ENCODE data around the gene MRPL14.
"Not testable (repeated sequence)": the region's sequence is repeated elsewhere in the genome, so short reads cannot be mapped to it uniquely, and the experiment has no call there.

Gene MRPL14

DNA sequence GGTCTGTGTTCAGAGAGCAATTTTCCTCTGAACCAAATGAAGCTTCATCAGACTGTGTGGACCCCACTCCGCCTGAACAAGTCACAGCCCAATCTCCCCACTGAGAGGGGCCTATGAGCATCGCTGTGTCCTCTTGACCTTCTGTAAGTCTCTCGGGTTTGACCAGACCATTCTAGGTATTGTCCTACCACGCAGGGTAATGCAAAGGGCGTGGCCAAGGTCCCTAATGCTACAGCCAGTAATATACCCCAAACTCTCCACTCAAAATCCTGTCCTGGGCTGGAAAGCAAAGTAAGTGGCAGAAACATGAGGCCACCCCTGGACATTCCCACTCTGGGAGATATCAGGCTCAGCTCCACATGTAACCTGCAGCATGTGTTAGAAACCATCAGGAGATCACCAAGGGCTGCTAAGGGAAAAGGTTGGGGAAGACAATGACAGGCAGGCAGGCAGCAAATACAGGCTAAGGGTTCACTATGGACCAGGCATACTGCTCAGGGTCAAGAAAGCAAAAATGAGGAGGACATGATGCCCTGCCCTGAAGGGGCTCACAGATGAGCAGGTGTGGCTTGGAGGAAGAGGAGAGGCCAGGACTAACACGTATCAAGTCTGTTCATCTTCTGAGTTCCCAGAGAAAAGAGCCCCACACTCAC lies 33.4 kb downstream of the MRPL14 start:
- Histone ChIP-seq H3K27me3 (ENCODE audit: low read depth, low read length) (no peaks in the 10 kb centered on the region), H3K27ac (ENCODE audit: low read length) (no peak overlapping the region), H3K4me1 (ENCODE audit: control insufficient read depth in 1 of 2, insufficient read depth in 2 of 2, low read length in 2 of 2) (no peaks in the 10 kb centered on the region), H3K4me3 (ENCODE audit: low read depth in 1 of 2, low read length in 2 of 2) (no peak overlapping the region), H3K36me3 (ENCODE audit: control insufficient read depth in 1 of 2, insufficient read depth in 2 of 2, low read length in 2 of 2) (no peaks in the 10 kb centered on the region), H3K9me3 (ENCODE audit: control insufficient read depth in 1 of 2, low read length in 2 of 2) (no peaks in the 10 kb centered on the region)

- H3K9me3 ChIP-seq (ENCODE audit: control insufficient read depth in 1 of 2, low read length in 2 of 2), result no peaks in the 10 kb centered on the region
- no peaks in the 10 kb centered on the region for H3K36me3 ChIP-seq (ENCODE audit: control insufficient read depth in 1 of 2, insufficient read depth in 2 of 2, low read length in 2 of 2)
- H3K4me1 ChIP-seq (ENCODE audit: control insufficient read depth in 1 of 2, insufficient read depth in 2 of 2, low read length in 2 of 2), result no peaks in the 10 kb centered on the region
- no peak overlapping the region for H3K27ac ChIP-seq (ENCODE audit: low read length)
- H3K27me3 ChIP-seq (ENCODE audit: low read depth, low read length), result no peaks in the 10 kb centered on the region
- H3K4me3 ChIP-seq (ENCODE audit: low read depth in 1 of 2, low read length in 2 of 2), result no peak overlapping the region
Measured at GRCh38 chr6:44093066-44093465, 34.2 kb downstream of the MRPL14 start.

DNA sequence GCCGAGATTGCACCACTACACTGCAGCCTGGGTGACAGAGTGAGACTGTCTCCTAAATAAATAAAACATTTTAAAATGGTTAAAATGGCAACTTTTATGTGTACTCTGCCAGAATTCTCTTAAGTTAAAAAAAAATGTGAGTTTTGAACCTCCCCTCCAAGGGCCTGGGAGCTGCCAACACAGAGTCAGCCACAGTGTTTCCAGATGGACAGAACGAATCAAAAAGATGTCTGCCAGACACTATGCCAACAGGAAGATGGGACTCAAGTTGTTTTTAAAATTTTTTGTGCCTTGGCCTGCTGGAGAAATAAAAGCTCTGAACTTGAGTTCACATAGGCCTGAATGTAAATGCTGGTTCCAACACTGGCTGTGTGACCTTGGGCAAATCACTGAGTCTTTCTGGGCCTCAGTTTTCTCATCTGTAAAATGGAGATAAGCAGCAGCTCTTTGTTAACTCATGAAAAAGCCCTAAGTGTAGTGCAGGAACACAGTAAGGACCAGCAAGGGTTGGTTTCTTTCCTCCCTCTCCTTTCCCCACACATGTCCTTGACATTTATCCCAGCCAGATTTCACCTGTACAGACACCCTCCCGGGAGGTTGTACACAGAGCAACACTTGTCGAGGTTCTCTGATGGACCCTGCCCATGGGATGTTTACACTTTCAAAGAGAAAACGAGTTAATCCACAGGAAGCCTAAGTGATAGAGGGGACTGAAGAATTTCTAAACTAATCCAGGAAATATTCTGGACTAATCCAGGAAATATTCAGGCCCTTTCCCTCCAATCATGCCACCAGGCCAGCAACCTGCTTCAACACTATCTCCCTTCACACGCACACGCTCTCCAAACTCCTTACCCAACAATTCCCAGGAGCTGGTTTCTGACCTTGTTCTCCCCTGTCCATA lies 35.0 kb downstream of the MRPL14 start:
- Histone ChIP-seq H3K4me3 (ENCODE audit: low read depth in 1 of 2, low read length in 2 of 2) (no peak overlapping the region), H3K36me3 (ENCODE audit: control insufficient read depth in 1 of 2, insufficient read depth in 2 of 2, low read length in 2 of 2) (no peaks in the 10 kb centered on the region), H3K27ac (ENCODE audit: low read length) (no peak overlapping the region), H3K9me3 (ENCODE audit: control insufficient read depth in 1 of 2, low read length in 2 of 2) (no peaks in the 10 kb centered on the region), H3K27me3 (ENCODE audit: low read depth, low read length) (no peaks in the 10 kb centered on the region), H3K4me1 (ENCODE audit: control insufficient read depth in 1 of 2, insufficient read depth in 2 of 2, low read length in 2 of 2) (no peaks in the 10 kb centered on the region)

DNA sequence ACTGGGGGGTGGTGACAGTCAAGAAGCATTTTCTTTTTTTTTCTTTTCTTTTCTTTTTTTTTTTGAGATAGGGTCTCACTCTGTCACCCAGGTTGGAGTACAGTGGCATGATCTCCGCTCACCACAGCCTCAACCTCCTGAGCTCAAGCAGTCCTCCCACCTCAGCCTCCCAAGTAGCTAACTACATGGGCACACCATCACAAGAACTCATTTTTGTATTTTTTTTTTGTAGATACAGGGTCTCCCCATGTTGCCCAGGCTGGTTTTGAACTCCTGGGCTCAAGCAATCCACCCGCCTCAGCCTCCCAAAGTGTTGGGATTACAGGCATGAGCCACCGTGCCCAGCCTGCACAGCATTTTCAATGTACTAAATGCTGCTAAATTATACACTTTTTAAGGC lies 35.9 kb downstream of the MRPL14 start:
- H3K36me3 ChIP-seq (ENCODE audit: control insufficient read depth in 1 of 2, insufficient read depth in 2 of 2, low read length in 2 of 2); H3K4me3 ChIP-seq (ENCODE audit: low read depth in 1 of 2, low read length in 2 of 2); H3K4me1 ChIP-seq (ENCODE audit: control insufficient read depth in 1 of 2, insufficient read depth in 2 of 2, low read length in 2 of 2); H3K27me3 ChIP-seq (ENCODE audit: low read depth, low read length); H3K27ac ChIP-seq (ENCODE audit: low read length); H3K9me3 ChIP-seq (ENCODE audit: control insufficient read depth in 1 of 2, low read length in 2 of 2): not testable (repeated sequence)

DNA sequence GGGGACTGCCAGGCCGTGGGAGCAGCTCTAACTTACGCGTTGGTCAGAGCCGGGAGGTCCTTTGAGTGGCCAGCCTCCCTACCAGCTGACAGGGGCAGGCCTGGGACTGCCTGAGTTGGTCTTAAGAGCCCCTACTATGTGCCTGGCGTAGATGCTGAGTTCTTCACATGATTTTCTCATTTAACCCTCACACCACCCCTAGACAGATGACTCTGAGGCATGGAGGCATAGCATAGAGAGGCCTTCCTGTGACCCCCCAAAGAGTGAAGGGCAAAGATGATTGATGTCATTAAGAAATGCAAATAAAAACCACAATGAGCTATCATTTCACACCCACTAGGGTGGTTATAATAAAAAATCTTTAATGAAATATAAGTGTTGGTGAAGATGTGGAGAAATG lies 36.8 kb downstream of the MRPL14 start:
- H3K27ac ChIP-seq (ENCODE audit: low read length), result no peak overlapping the region
- H3K36me3 ChIP-seq (ENCODE audit: control insufficient read depth in 1 of 2, insufficient read depth in 2 of 2, low read length in 2 of 2), result no peaks in the 10 kb centered on the region
- no peaks in the 10 kb centered on the region for H3K27me3 ChIP-seq (ENCODE audit: low read depth, low read length)
- no peaks in the 10 kb centered on the region for H3K4me1 ChIP-seq (ENCODE audit: control insufficient read depth in 1 of 2, insufficient read depth in 2 of 2, low read length in 2 of 2)
- no peaks in the 10 kb centered on the region for H3K9me3 ChIP-seq (ENCODE audit: control insufficient read depth in 1 of 2, low read length in 2 of 2)
- H3K4me3 ChIP-seq (ENCODE audit: low read depth in 1 of 2, low read length in 2 of 2), result no peak overlapping the region

GRCh38 chr6:44088827-44089590 lies 38.2 kb downstream of the MRPL14 start:
- Histone ChIP-seq H3K4me3 (ENCODE audit: low read depth in 1 of 2, low read length in 2 of 2) (no peak overlapping the region), H3K27me3 (ENCODE audit: low read depth, low read length) (no peaks in the 10 kb centered on the region), H3K27ac (ENCODE audit: low read length) (no peak overlapping the region)

GRCh38 chr6:44087623-44088022 lies 39.6 kb downstream of the MRPL14 start:
- Histone ChIP-seq H3K27me3 (ENCODE audit: low read depth, low read length) (no peaks in the 10 kb centered on the region), H3K9me3 (ENCODE audit: control insufficient read depth in 1 of 2, low read length in 2 of 2) (no peaks in the 10 kb centered on the region), H3K27ac (ENCODE audit: low read length) (no peak overlapping the region), H3K4me1 (ENCODE audit: control insufficient read depth in 1 of 2, insufficient read depth in 2 of 2, low read length in 2 of 2) (no peaks in the 10 kb centered on the region), H3K4me3 (ENCODE audit: low read depth in 1 of 2, low read length in 2 of 2) (no peak overlapping the region), H3K36me3 (ENCODE audit: control insufficient read depth in 1 of 2, insufficient read depth in 2 of 2, low read length in 2 of 2) (no peaks in the 10 kb centered on the region)

More at GRCh38 chr6:44088827-44089590, 38.2 kb downstream of the MRPL14 start:
- no peaks in the 10 kb centered on the region for H3K9me3 ChIP-seq (ENCODE audit: control insufficient read depth in 1 of 2, low read length in 2 of 2)
- no peaks in the 10 kb centered on the region for H3K36me3 ChIP-seq (ENCODE audit: control insufficient read depth in 1 of 2, insufficient read depth in 2 of 2, low read length in 2 of 2)
- H3K4me1 ChIP-seq (ENCODE audit: control insufficient read depth in 1 of 2, insufficient read depth in 2 of 2, low read length in 2 of 2), result no peaks in the 10 kb centered on the region

DNA sequence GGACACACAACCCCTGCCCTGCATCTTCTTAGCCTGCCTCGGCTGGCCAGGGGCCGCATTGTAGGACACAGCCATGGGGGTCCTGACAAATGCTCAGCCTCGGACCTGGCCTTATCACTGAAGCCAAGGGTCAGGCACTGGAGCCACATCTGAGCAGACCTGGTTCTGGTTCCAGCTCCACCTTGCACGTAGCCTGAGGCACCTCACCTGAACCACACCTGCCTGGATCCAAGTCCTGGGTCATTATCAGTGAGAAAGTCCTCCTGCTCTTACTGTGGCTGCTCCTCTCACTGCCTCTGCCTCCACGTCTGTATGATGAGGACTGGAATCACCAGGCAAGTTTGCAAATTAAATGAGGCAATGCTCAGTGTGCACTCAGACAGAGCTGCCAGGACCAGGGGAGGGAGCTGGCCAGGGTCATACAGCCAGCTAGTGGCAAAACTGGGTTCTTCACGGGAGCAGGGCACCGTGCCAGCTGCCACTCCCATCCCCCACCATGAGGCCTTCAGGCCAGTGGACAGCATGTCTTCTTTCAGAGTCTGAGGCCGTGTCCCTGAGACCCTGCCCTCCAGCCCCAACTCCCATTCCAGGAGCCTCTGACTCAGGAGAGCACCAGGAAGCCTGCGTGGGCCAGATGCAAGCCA lies 40.2 kb downstream of the MRPL14 start:
- no peaks in the 10 kb centered on the region for H3K4me1 ChIP-seq (ENCODE audit: control insufficient read depth in 1 of 2, insufficient read depth in 2 of 2, low read length in 2 of 2)
- no peak overlapping the region for H3K27ac ChIP-seq (ENCODE audit: low read length)
- H3K36me3 ChIP-seq (ENCODE audit: control insufficient read depth in 1 of 2, insufficient read depth in 2 of 2, low read length in 2 of 2), result no peaks in the 10 kb centered on the region
- H3K27me3 ChIP-seq (ENCODE audit: low read depth, low read length), result no peaks in the 10 kb centered on the region
- no peak overlapping the region for H3K4me3 ChIP-seq (ENCODE audit: low read depth in 1 of 2, low read length in 2 of 2)
- no peaks in the 10 kb centered on the region for H3K9me3 ChIP-seq (ENCODE audit: control insufficient read depth in 1 of 2, low read length in 2 of 2)

DNA sequence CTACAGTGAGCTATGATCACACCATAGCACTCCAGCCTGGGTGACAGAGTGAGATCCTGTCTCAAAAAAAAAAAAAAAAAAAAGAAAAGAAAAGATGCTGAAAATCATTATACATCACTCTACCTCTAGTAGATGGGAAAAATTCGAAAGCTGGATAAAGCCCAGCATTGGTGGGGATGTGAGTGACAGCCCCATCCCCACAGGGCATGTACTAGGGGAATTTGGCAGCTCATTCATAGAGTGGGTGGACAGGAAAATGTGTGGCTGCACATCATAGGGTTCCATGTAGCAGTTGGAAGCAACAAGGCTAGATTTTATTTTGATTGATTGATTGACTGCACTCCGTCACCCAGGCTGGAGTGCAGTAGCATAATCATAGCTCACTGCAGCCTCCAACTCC lies 42.0 kb downstream of the MRPL14 start:
- Histone ChIP-seq H3K36me3 (ENCODE audit: control insufficient read depth in 1 of 2, insufficient read depth in 2 of 2, low read length in 2 of 2) (no peaks in the 10 kb centered on the region), H3K4me1 (ENCODE audit: control insufficient read depth in 1 of 2, insufficient read depth in 2 of 2, low read length in 2 of 2) (no peaks in the 10 kb centered on the region), H3K4me3 (ENCODE audit: low read depth in 1 of 2, low read length in 2 of 2) (no peak overlapping the region), H3K27ac (ENCODE audit: low read length) (no peak overlapping the region), H3K27me3 (ENCODE audit: low read depth, low read length) (no peaks in the 10 kb centered on the region), H3K9me3 (ENCODE audit: control insufficient read depth in 1 of 2, low read length in 2 of 2) (no peaks in the 10 kb centered on the region)

GRCh38 chr6:44084231-44085014 lies 42.8 kb downstream of the MRPL14 start:
- no peaks in the 10 kb centered on the region for H3K27me3 ChIP-seq (ENCODE audit: low read depth, low read length)
- no peak overlapping the region for H3K4me3 ChIP-seq (ENCODE audit: low read depth in 1 of 2, low read length in 2 of 2)
- H3K27ac ChIP-seq (ENCODE audit: low read length), result no peak overlapping the region
- H3K4me1 ChIP-seq (ENCODE audit: control insufficient read depth in 1 of 2, insufficient read depth in 2 of 2, low read length in 2 of 2), result peaks cover 0 to under 1% of the 10 kb centered on the region in 2 donors
- no peaks in the 10 kb centered on the region for H3K9me3 ChIP-seq (ENCODE audit: control insufficient read depth in 1 of 2, low read length in 2 of 2)
- H3K36me3 ChIP-seq (ENCODE audit: control insufficient read depth in 1 of 2, insufficient read depth in 2 of 2, low read length in 2 of 2), result no peaks in the 10 kb centered on the region
